GM19328 (cell line): ENCODE measurements around the gene DCAF15.
A peak's percentile ranks its signal among the peaks of the same experiment; 100 is the strongest.

ENCODE experiments used
- ATAC-seq: cut with Tn5 transposase; IDR thresholded peaks from one replicate; pipeline ENCODE4 v1.9.1; 2021; ENCODE audit warnings: mild to moderate bottlenecking, moderate library complexity; ENCODE audit not compliant: unreplicated experiment

DCAF15 gene

GRCh38 chr19:13974073-13974472, 21.8 kb downstream of the DCAF15 start:
- no peak for ATAC-seq

GRCh38 chr19:13975870-13976269, 23.6 kb downstream of the DCAF15 start:
- no peak for ATAC-seq

GRCh38 chr19:13976446-13976845, 24.1 kb downstream of the DCAF15 start:
- ATAC-seq: no peak

GRCh38 chr19:13977803-13978202, 25.5 kb downstream of the DCAF15 start:
- ATAC-seq: no peak

- no peak for ATAC-seq
These were observed 26.3 kb downstream of the DCAF15 start for GRCh38 chr19:13978351-13979243.

GRCh38 chr19:13979244-13979615, 26.9 kb downstream of the DCAF15 start:
- ATAC-seq: no peak

- no peak for ATAC-seq
These were observed 27.4 kb downstream of the DCAF15 start for GRCh38 chr19:13979686-13980085.

GRCh38 chr19:13980340-13980739, 28.0 kb downstream of the DCAF15 start:
- ATAC-seq: no peak

- no peak for ATAC-seq
These were observed 28.7 kb downstream of the DCAF15 start for GRCh38 chr19:13981021-13981420.

- ATAC-seq: no peak
These were observed 29.2 kb downstream of the DCAF15 start for GRCh38 chr19:13981467-13981866.

- ATAC-seq: no peak
These were observed 29.7 kb downstream of the DCAF15 start for GRCh38 chr19:13981988-13982501.

GRCh38 chr19:13982773-13983172, 30.5 kb downstream of the DCAF15 start:
- ATAC-seq: no peak

- ATAC-seq: no peak
These were observed 31.0 kb downstream of the DCAF15 start for GRCh38 chr19:13983213-13983889.

- no peak for ATAC-seq
These were observed 31.9 kb downstream of the DCAF15 start for GRCh38 chr19:13984186-13984585.

GRCh38 chr19:13984875-13985741, 32.8 kb downstream of the DCAF15 start:
- ATAC-seq: no peak

GRCh38 chr19:13985771-13986347, 33.5 kb downstream of the DCAF15 start:
- ATAC-seq: peak; percentile 9

GRCh38 chr19:13986348-13986904, 34.1 kb downstream of the DCAF15 start:
- ATAC-seq: peak; percentile 82

- no peak for ATAC-seq
These were observed 35.0 kb downstream of the DCAF15 start for GRCh38 chr19:13987101-13987890.

- ATAC-seq: no peak
These were observed 37.2 kb downstream of the DCAF15 start for GRCh38 chr19:13989487-13989886.

- ATAC-seq: no peak
These were observed 37.8 kb downstream of the DCAF15 start for GRCh38 chr19:13990085-13990484.
